Fibroblast of the aortic adventitia (primary cell): ENCODE measurements around the gene LMAN1L. TPM values are rescaled to one million over a fixed set of nuclear protein-coding genes. Genes with fewer than 3 reads are reported as not detected.

ENCODE experiments used
- DNase-seq: peaks from one replicate; pipeline ENCODE4 v3.0.0-alpha.2; 2010; ENCODE audit warnings: low read depth
- H3K4me3 ChIP-seq: 2 replicates; pipeline ENCODE4 v1.5.1; 2011; ENCODE audit warnings: low read depth, mild to moderate bottlenecking, control low read depth, low read length, moderate library complexity
- CTCF ChIP-seq: IDR thresholded peaks from 2 replicates; pipeline ENCODE4 v1.5.1; 2011; ENCODE audit warnings: mild to moderate bottlenecking, low read length, control low read depth, inconsistent platforms; ENCODE audit not compliant: insufficient read depth
- total RNA-seq: library from RNA; depleted of rRNA; stranded (reverse); fragments of >200 nt; gene quantifications from 2 replicates; pipeline ENCODE4 v1.2.3, GENCODE V29; 2012; ENCODE audit warnings: low replicate concordance

The LMAN1L gene
- total RNA-seq, 1 donor: not detected

- no peak for TF ChIP-seq CTCF
- no peak for DNase-seq
- H3K4me3 ChIP-seq: no peak overlapping the region
Measured at GRCh38 chr15:74777769-74778598, 34.7 kb upstream of the LMAN1L start.

- no peak for TF ChIP-seq CTCF
- no peak for DNase-seq
Measured at GRCh38 chr15:74778599-74778970, 34.0 kb upstream of the LMAN1L start.

GRCh38 chr15:74779162-74779648, 33.4 kb upstream of the LMAN1L start:
- DNase-seq: no peak
- no peak for TF ChIP-seq CTCF

More at GRCh38 chr15:74778599-74778970, 34.0 kb upstream of the LMAN1L start:
- H3K4me3 ChIP-seq: no peak overlapping the region

GRCh38 chr15:74780523-74781430, 31.9 kb upstream of the LMAN1L start:
- no peak for TF ChIP-seq CTCF
- peak overlapping the region; percentile 61 for H3K4me3 ChIP-seq
- DNase-seq: no peak

More at GRCh38 chr15:74779162-74779648, 33.4 kb upstream of the LMAN1L start:
- H3K4me3 ChIP-seq: no peak overlapping the region

- peak within 1 kb of the TSS; percentile 92 for H3K4me3 ChIP-seq
- peak; percentile 53 for DNase-seq
- peak; percentile 56 for TF ChIP-seq CTCF
Measured at GRCh38 chr15:74781431-74782258, 31.0 kb upstream of the LMAN1L start, which contains the start of gene CSK. CSK (plus strand) TSS chr15:74782080; CDS start chr15:74798298, 16,218 bp downstream.
